GM11168 (cell line): ENCODE measurements around the gene ADGRB3.
"Not testable (repeated sequence)": the region's sequence is repeated elsewhere in the genome, so short reads cannot be mapped to it uniquely, and the experiment has no call there.

Experiments
- in situ Hi-C: fragments of 300-500 bp; cut with MboI; formaldehyde crosslinking; loops from one replicate; pipeline ENCODE4 v1.12.0; 2022; ENCODE audit warnings: low sequenced_read_pairs; ENCODE audit not compliant: unreplicated experiment

ADGRB3 gene

GRCh38 chr6:68732423-68732822 is 97.3 kb downstream of the ADGRB3 start:
- in situ Hi-C loops, result no loop called here

- in situ Hi-C loops, result no loop called here
Measured at GRCh38 chr6:68735866-68736265, 100.8 kb downstream of the ADGRB3 start.

- in situ Hi-C loops, result no loop called here
Measured at GRCh38 chr6:68737061-68737460, 102.0 kb downstream of the ADGRB3 start.

GRCh38 chr6:68738039-68738438 is 103.0 kb downstream of the ADGRB3 start:
- in situ Hi-C loops, result no loop called here

- in situ Hi-C loops, result no loop called here
Measured at GRCh38 chr6:68740828-68741500, 105.9 kb downstream of the ADGRB3 start.

- in situ Hi-C loops, result no loop called here
Measured at GRCh38 chr6:68741501-68742386, 106.7 kb downstream of the ADGRB3 start.

GRCh38 chr6:68743099-68743498 is 108.0 kb downstream of the ADGRB3 start:
- in situ Hi-C loops, result no loop called here

GRCh38 chr6:68744376-68744775 is 109.3 kb downstream of the ADGRB3 start:
- in situ Hi-C loops, result not testable (repeated sequence)

- in situ Hi-C loops, result no loop called here
Measured at GRCh38 chr6:68746376-68746775, 111.3 kb downstream of the ADGRB3 start.

- in situ Hi-C loops, result no loop called here
Measured at GRCh38 chr6:68747110-68747790, 112.2 kb downstream of the ADGRB3 start.

GRCh38 chr6:68747832-68748231 is 112.8 kb downstream of the ADGRB3 start:
- in situ Hi-C loops, result not testable (repeated sequence)

- in situ Hi-C loops, result no loop called here
Measured at GRCh38 chr6:68754681-68755213, 119.7 kb downstream of the ADGRB3 start.

GRCh38 chr6:68756454-68757375 is 121.6 kb downstream of the ADGRB3 start:
- in situ Hi-C loops, result no loop called here

- in situ Hi-C loops, result no loop called here
Measured at GRCh38 chr6:68757821-68758220, 122.7 kb downstream of the ADGRB3 start.

- in situ Hi-C loops, result no loop called here
Measured at GRCh38 chr6:68758559-68758958, 123.5 kb downstream of the ADGRB3 start.

- in situ Hi-C loops, result no loop called here
Measured at GRCh38 chr6:68760485-68760884, 125.4 kb downstream of the ADGRB3 start.

- in situ Hi-C loops, result no loop called here
Measured at GRCh38 chr6:68760941-68761676, 126.0 kb downstream of the ADGRB3 start.

GRCh38 chr6:68761985-68762384 is 126.9 kb downstream of the ADGRB3 start:
- in situ Hi-C loops, result no loop called here

- in situ Hi-C loops, result no loop called here
Measured at GRCh38 chr6:68771426-68771825, 136.3 kb downstream of the ADGRB3 start.
